GM12878 (cell line): ENCODE measurements around the gene PLA2G4E.

ENCODE experiments used
- CTCF ChIP-seq, 3 experiments: IDR thresholded peaks in 2 of 3; conservative IDR thresholded peaks in 1 of 3; 2 replicates each; pipeline ENCODE4 v1.5.1; 2011; ENCODE audit warnings: low read depth in 3 of 3, low read length in 3 of 3, mild to moderate bottlenecking in 3 of 3, control low read depth in 2 of 3, moderate library complexity in 2 of 3, inconsistent platforms in 1 of 3, mixed read lengths in 1 of 3; ENCODE audit not compliant: control insufficient read depth in 2 of 3, insufficient read depth in 1 of 3; ENCODE audit errors: extremely low read depth in 1 of 3
- EZH2 ChIP-seq: IDR thresholded peaks from 2 replicates; pipeline ENCODE4 v1.6.1; 2012; ENCODE audit warnings: low read depth, mild to moderate bottlenecking, control low read depth, inconsistent platforms, low read length, borderline replicate concordance; ENCODE audit not compliant: control insufficient read depth
- RFX5 ChIP-seq: IDR thresholded peaks from 2 replicates; pipeline ENCODE4 v1.6.1; 2011; ENCODE audit warnings: low read depth, low read length, improper control_type of control experiment
- SUPT20H ChIP-seq: IDR thresholded peaks from 2 replicates; pipeline ENCODE4 v1.6.1; 2011; ENCODE audit warnings: low read depth, mild to moderate bottlenecking, low read length, moderate library complexity, borderline replicate concordance; ENCODE audit not compliant: control insufficient read depth

- no peak for TF ChIP-seq EZH2
- no peak for TF ChIP-seq SUPT20H
- TF ChIP-seq CTCF (IDR thresholded peaks at IDR 0.05 in 2 of 3, conservative IDR thresholded peaks at IDR 0.05 in 1 of 3; ENCODE audit: control insufficient read depth in 2 of 3, extremely low read depth in 1 of 3, insufficient read depth in 1 of 3, low read depth in 3 of 3, low read length in 3 of 3), result no peak
- TF ChIP-seq RFX5, result no peak
Measured at GRCh38 chr15:42057799-42058646, 37.2 kb upstream of the PLA2G4E start.
